ENCODE results near the gene DENND1A.

DNA sequence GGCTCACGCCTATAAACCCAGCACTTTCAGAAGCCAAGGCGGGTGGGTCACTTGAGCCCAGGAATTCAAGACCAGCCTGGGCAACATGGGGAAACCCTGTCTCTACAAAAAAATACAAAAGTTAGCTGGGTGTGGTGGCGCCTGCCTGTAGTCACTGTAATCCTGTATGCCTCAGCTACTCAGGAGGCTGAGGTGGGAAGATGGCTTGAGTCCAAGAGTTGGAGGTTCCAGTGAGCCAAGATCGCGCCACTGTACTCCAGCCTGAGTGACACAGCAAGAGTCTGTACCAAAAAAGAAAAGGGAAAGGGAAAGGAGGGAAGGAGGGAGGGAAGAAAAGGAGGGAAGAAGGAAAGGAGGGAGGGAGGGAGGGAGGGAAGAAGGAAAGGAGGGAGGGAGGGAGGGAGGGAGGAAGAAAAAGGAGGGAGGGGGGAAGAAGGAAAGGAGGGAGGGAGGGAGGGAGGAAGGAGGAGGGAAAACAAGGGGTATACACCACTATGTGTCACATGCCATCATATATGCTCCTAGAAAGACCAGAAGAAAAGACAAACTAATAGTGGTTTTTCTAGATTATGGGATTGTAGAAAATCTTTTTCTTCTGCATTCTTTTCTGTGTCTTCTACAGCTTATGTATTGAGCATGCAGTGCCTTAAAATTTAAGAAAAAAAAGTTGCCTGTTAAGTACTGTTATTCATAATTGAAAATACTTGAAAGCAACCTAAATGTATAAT is 240.1 kb downstream of the DENND1A start:
- no peak for TF ChIP-seq POLR2AphosphoS5 (IDR thresholded peaks at IDR 0.05; ENCODE audit: borderline replicate concordance, low read depth, low read length)
- TF ChIP-seq EZH2 (IDR thresholded peaks at IDR 0.05) = no peak
- TF ChIP-seq FOXP2 (optimal IDR thresholded peaks at IDR 0.05; ENCODE audit: control extremely low read depth, extremely low read length, insufficient read depth) = no peak
